HEK293 (cell line): ENCODE measurements around the gene GALNT9.

Experiments used
- CTCF ChIA-PET: fragments of 350-600 bp; formaldehyde crosslinking; extraction: SDS; loops from one replicate; lab custom pipeline; 2021; ENCODE audit warnings: antibody characterized with exemption; lab: Yijun Ruan, JAX
- POLR2A ChIA-PET: fragments of 300-600 bp; formaldehyde crosslinking; extraction: SDS; loops from one replicate; lab custom pipeline; 2020; ENCODE audit warnings: antibody characterized with exemption, inconsistent platforms; lab: Yijun Ruan, JAX
- H3K27ac ChIP-seq: fragments of 200-500 bp; sonication (Bioruptor generic); 2 replicates; pipeline ENCODE4 v1.5.1; 2014; ENCODE audit warnings: low read depth, low read length, control low read depth, inconsistent platforms; ENCODE audit errors: extremely low read depth
- H3K36me3 ChIP-seq, 2 experiments: fragments of 200-500 bp in 1 of 2; sonication (Bioruptor generic) in 1 of 2; 1 replicate in 1 of 2; 2 replicates in 1 of 2; pipeline ENCODE4 v1.5.1; 2014 to 2017; ENCODE audit warnings: inconsistent platforms in 2 of 2, low read length in 2 of 2; ENCODE audit not compliant: control insufficient read depth in 2 of 2, insufficient read depth in 1 of 2
- H3K4me1 ChIP-seq: fragments of 200-500 bp; sonication (Bioruptor generic); 2 replicates; pipeline ENCODE4 v1.5.1; 2014; ENCODE audit warnings: mild to moderate bottlenecking, low read length, inconsistent platforms; ENCODE audit not compliant: control insufficient read depth, insufficient read depth
- H3K4me3 ChIP-seq: 2 replicates; pipeline ENCODE4 v1.5.1; 2011; ENCODE audit warnings: low read depth, mild to moderate bottlenecking, control low read depth, low read length, moderate library complexity
- H3K9me3 ChIP-seq: fragments of 200-500 bp; sonication (Bioruptor generic); 2 replicates; pipeline ENCODE4 v1.5.1; 2014; ENCODE audit warnings: low read depth, low read length, inconsistent platforms; ENCODE audit not compliant: control insufficient read depth, insufficient read depth
- GLIS2 ChIP-seq: fragments of 450-650 bp; formaldehyde crosslinking; IDR thresholded peaks from 2 replicates; pipeline ENCODE4 v1.5.1; 2016; ENCODE audit warnings: missing biosample characterization, missing genetic modification characterization
- KLF8 ChIP-seq: fragments of 450-650 bp; formaldehyde crosslinking; IDR thresholded peaks from 2 replicates; pipeline ENCODE4 v1.5.1; 2016; ENCODE audit warnings: missing biosample characterization, missing genetic modification characterization
- MZF1 ChIP-seq: fragments of 450-650 bp; formaldehyde crosslinking; IDR thresholded peaks from 2 replicates; pipeline ENCODE4 v1.5.1; 2017; ENCODE audit warnings: missing biosample characterization, missing genetic modification characterization, borderline replicate concordance
- PATZ1 ChIP-seq: fragments of 450-650 bp; formaldehyde crosslinking; IDR thresholded peaks from 2 replicates; pipeline ENCODE4 v1.5.1; 2016; ENCODE audit warnings: missing biosample characterization, missing genetic modification characterization
- PRDM10 ChIP-seq: fragments of 450-650 bp; formaldehyde crosslinking; IDR thresholded peaks from 2 replicates; pipeline ENCODE4 v1.5.1; 2016; ENCODE audit warnings: missing biosample characterization, missing genetic modification characterization
- WT1 ChIP-seq: fragments of 450-650 bp; formaldehyde crosslinking; IDR thresholded peaks from 2 replicates; pipeline ENCODE4 v1.5.1; 2016; ENCODE audit warnings: missing biosample characterization, missing genetic modification characterization
- ZBTB21 ChIP-seq: fragments of 450-650 bp; formaldehyde crosslinking; IDR thresholded peaks from 2 replicates; pipeline ENCODE4 v1.5.1; 2017; ENCODE audit warnings: missing biosample characterization, missing genetic modification characterization
- ZBTB7A ChIP-seq: fragments of 450-650 bp; formaldehyde crosslinking; IDR thresholded peaks from 2 replicates; pipeline ENCODE4 v1.5.1; 2016; ENCODE audit warnings: low read depth, missing biosample characterization, missing genetic modification characterization
- ZIC2 ChIP-seq: fragments of 450-650 bp; formaldehyde crosslinking; IDR thresholded peaks from 2 replicates; pipeline ENCODE4 v1.5.1; 2016; ENCODE audit warnings: missing biosample characterization, missing genetic modification characterization
- ZNF174 ChIP-seq: fragments of 450-650 bp; formaldehyde crosslinking; IDR thresholded peaks from 2 replicates; pipeline ENCODE4 v1.5.0; 2017; ENCODE audit warnings: missing biosample characterization, mild to moderate bottlenecking, missing genetic modification characterization
- ZNF2 ChIP-seq: fragments of 450-650 bp; formaldehyde crosslinking; IDR thresholded peaks from 2 replicates; pipeline ENCODE4 v1.5.1; 2016; ENCODE audit warnings: missing biosample characterization, missing genetic modification characterization
- ZNF48 ChIP-seq: fragments of 450-650 bp; formaldehyde crosslinking; IDR thresholded peaks from 2 replicates; pipeline ENCODE4 v1.5.1; 2016; ENCODE audit warnings: missing biosample characterization, missing genetic modification characterization
- ZNF521 ChIP-seq: fragments of 450-650 bp; formaldehyde crosslinking; IDR thresholded peaks from 2 replicates; pipeline ENCODE4 v1.5.1; 2017; ENCODE audit warnings: missing biosample characterization, mild to moderate bottlenecking, missing genetic modification characterization
- ZNF621 ChIP-seq: fragments of 450-650 bp; formaldehyde crosslinking; IDR thresholded peaks from 2 replicates; pipeline ENCODE4 v1.5.1; 2017; ENCODE audit warnings: missing biosample characterization, missing genetic modification characterization
- ZNF664 ChIP-seq: fragments of 450-650 bp; formaldehyde crosslinking; IDR thresholded peaks from 2 replicates; pipeline ENCODE4 v1.5.1; 2016; ENCODE audit warnings: missing biosample characterization, missing genetic modification characterization
- ZSCAN18 ChIP-seq: fragments of 450-650 bp; formaldehyde crosslinking; IDR thresholded peaks from 2 replicates; pipeline ENCODE4 v1.5.1; 2016; ENCODE audit warnings: missing biosample characterization, missing genetic modification characterization
- TF ChIP-seq, protein P1 (sequence below): fragments of 450-650 bp; formaldehyde crosslinking; conservative IDR thresholded peaks from 2 replicates; pipeline ENCODE4 v1.5.1; 2016; ENCODE audit warnings: low read depth, missing biosample characterization, missing genetic modification characterization

The GALNT9 gene

DNA sequence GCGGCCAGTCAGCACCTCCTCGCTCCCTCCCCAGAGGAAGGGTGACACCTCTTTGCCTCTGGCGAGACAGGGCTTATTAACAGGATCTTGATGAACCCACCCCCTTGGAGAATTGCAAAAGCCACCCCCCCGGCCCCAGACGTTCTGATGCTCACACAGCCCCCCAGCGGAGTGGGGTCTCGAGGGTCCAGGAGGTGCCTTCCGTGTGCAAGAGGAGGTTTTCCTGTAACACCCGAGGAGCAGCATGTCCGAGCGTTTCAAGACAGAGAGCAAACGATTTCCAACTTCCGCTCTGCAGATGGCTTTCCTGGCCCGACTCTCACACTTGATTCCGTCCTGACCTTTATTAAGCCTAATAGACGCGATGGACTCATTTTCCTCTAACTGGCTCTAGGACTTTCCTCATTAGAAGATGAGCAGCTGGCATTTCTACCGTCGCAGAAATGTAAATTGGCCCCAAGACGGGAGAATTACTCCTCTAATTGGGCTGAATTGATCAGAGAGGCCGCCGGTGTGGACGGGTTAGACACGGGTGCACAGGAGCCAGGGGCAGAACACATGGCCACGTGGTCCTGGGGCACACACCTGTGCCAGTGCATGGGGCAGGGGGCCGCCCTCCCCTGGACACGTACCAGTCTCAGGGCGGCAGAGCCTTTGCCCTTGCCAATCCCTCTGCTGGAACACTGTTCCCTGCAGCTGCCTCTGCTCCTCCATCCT is 100.8 kb downstream of the GALNT9 start:
- Histone ChIP-seq H3K27ac (no peak overlapping the region), H3K36me3 (no peaks in the 10 kb centered on the region), H3K9me3 (no peaks in the 10 kb centered on the region)
- CTCF ChIA-PET, result interaction anchor here (1.1 to 2.2 kb wide), 2 partner anchors 10 to 15 kb away, joined by 3 to 7 read pairs; no protein-coding TSS in a partner anchor
- TF ChIP-seq, protein P1, sequence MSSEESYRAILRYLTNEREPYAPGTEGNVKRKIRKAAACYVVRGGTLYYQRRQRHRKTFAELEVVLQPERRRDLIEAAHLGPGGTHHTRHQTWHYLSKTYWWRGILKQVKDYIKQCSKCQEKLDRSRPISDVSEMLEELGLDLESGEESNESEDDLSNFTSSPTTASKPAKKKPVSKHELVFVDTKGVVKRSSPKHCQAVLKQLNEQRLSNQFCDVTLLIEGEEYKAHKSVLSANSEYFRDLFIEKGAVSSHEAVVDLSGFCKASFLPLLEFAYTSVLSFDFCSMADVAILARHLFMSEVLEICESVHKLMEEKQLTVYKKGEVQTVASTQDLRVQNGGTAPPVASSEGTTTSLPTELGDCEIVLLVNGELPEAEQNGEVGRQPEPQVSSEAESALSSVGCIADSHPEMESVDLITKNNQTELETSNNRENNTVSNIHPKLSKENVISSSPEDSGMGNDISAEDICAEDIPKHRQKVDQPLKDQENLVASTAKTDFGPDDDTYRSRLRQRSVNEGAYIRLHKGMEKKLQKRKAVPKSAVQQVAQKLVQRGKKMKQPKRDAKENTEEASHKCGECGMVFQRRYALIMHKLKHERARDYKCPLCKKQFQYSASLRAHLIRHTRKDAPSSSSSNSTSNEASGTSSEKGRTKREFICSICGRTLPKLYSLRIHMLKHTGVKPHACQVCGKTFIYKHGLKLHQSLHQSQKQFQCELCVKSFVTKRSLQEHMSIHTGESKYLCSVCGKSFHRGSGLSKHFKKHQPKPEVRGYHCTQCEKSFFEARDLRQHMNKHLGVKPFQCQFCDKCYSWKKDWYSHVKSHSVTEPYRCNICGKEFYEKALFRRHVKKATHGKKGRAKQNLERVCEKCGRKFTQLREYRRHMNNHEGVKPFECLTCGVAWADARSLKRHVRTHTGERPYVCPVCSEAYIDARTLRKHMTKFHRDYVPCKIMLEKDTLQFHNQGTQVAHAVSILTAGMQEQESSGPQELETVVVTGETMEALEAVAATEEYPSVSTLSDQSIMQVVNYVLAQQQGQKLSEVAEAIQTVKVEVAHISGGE (tag by site-specific recombination), result no peak
- TF ChIP-seq PATZ1 (tag by site-specific recombination) (no peak), ZNF621 (no peak), ZBTB7A (tag by site-specific recombination) (no peak), MZF1 (tag by site-specific recombination) (no peak), PRDM10 (no peak), ZNF2 (tag by site-specific recombination) (no peak), ZNF174 (tag by site-specific recombination) (no peak), GLIS2 (tag by site-specific recombination) (no peak), ZNF521 (tag by site-specific recombination) (no peak), ZIC2 (tag by site-specific recombination) (no peak), ZSCAN18 (no peak), ZBTB21 (tag by site-specific recombination) (no peak), ZNF664 (tag by site-specific recombination) (no peak), WT1 (no peak), KLF8 (tag by site-specific recombination) (no peak), ZNF48 (tag by site-specific recombination) (no peak)
- TF ChIP-seq, all 188 proteins: peak for 0
- POLR2A ChIA-PET, result no interaction called here
- H3K4me3 ChIP-seq, result no peak overlapping the region
- H3K4me1 ChIP-seq, result no peaks in the 10 kb centered on the region
